Subcutaneous adipose tissue (tissue), 4 donors: ENCODE data around the gene LRP1. TPM values are rescaled to one million over a fixed set of nuclear protein-coding genes. Genes with fewer than 3 reads are reported as not detected.

Experiments
- CTCF ChIP-seq: fragments of 450-650 bp; IDR thresholded peaks from one replicate; pipeline ENCODE4 v1.5.1; 2016; ENCODE audit warnings: low read depth, mild to moderate bottlenecking, control low read depth, antibody characterized with exemption, moderate library complexity
- total RNA-seq, 4 donors: library from RNA; depleted of rRNA; stranded (reverse); fragments of >200 nt; gene quantifications; one replicate each; pipeline ENCODE4 v1.1.0, GENCODE V29; 2016

Gene LRP1
- total RNA-seq, 4 donors from 2014 or later, result 301 to 814 (median 762) TPM

GRCh38 chr12:57196956-57197355 lies 68.7 kb downstream of the LRP1 start:
- TF ChIP-seq CTCF, result no peak

- no peak for TF ChIP-seq CTCF
Measured at GRCh38 chr12:57198329-57198728, 70.0 kb downstream of the LRP1 start.

GRCh38 chr12:57199191-57199590 lies 70.9 kb downstream of the LRP1 start:
- TF ChIP-seq CTCF, result no peak

- TF ChIP-seq CTCF, result no peak
Measured at GRCh38 chr12:57200497-57200896, 72.2 kb downstream of the LRP1 start.

GRCh38 chr12:57201219-57201618 lies 72.9 kb downstream of the LRP1 start:
- TF ChIP-seq CTCF, result no peak

- TF ChIP-seq CTCF, result no peak
Measured at GRCh38 chr12:57201631-57202030, 73.3 kb downstream of the LRP1 start.

DNA sequence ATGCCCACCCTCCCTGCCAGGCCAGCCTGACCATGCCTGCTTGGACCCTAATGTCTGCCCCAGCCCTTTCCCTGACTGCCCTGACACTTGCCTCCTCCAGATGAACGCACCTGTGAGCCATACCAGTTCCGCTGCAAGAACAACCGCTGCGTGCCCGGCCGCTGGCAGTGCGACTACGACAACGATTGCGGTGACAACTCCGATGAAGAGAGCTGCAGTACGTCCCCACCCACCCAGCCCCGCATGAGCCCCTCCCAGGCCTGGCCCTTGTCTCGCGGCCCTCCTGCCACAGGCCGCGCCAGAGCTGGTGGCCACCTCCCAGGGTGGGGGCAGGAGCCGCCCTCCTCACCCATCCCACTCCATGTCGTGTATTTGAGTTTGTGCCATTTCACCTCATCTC lies 74.0 kb downstream of the LRP1 start:
- no peak for TF ChIP-seq CTCF
